HG02973 (cell line): ENCODE results near the gene ANGPTL4.
"Not testable (repeated sequence)": the region's sequence is repeated elsewhere in the genome, so short reads cannot be mapped to it uniquely, and the experiment has no call there.

Experiments
- ATAC-seq: cut with Tn5 transposase; IDR thresholded peaks from one replicate; pipeline ENCODE4 v1.9.1; 2021; ENCODE audit warnings: moderate library complexity; ENCODE audit not compliant: unreplicated experiment

Gene ANGPTL4

GRCh38 chr19:8388612-8388958, 24.6 kb downstream of the ANGPTL4 start:
- ATAC-seq, result no peak

GRCh38 chr19:8389891-8390616, 26.1 kb downstream of the ANGPTL4 start, which contains the start of gene RAB11B:
TSS of gene RAB11B (plus strand) at chr19:8390360. CDS start at chr19:8390417, 57 bp downstream.
- ATAC-seq, result peak; percentile 89

- peak; percentile 30 for ATAC-seq
Observed at GRCh38 chr19:8390617-8390981, 26.6 kb downstream of the ANGPTL4 start.

- no peak for ATAC-seq
Observed at GRCh38 chr19:8391198-8392016, 27.5 kb downstream of the ANGPTL4 start.

DNA sequence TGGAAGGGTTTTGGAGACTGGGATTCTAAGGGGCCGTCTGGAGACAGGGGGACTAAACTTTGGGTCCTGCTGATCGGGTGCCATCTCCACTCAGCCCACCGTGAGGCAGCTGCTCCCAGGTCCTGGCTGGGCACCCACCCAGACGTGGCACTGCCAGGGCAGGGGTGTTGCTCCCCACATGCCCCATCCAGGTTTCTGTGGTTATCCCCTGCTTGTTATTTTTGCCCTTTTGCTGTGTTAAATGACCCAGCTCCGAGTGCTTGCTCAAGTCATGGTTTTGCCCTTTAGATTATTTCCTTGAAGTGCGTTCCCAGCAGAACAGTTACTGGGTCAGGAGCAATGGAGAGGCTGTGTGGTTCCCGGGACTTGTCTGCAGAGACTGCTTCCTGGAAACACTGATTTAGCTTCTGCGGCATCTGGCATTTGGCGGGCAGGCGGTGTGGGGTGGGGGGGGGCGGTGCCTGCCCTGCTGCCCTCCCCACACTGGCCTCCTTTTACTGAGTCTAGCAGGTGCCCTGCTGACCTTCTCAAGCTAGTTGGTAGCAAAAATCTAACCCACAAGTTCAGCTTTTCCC, 28.1 kb downstream of the ANGPTL4 start:
- ATAC-seq, result no peak

- ATAC-seq, result no peak
Observed at GRCh38 chr19:8393192-8393870, 29.4 kb downstream of the ANGPTL4 start.

- ATAC-seq, result no peak
Observed at GRCh38 chr19:8393871-8394250, 29.9 kb downstream of the ANGPTL4 start.

DNA sequence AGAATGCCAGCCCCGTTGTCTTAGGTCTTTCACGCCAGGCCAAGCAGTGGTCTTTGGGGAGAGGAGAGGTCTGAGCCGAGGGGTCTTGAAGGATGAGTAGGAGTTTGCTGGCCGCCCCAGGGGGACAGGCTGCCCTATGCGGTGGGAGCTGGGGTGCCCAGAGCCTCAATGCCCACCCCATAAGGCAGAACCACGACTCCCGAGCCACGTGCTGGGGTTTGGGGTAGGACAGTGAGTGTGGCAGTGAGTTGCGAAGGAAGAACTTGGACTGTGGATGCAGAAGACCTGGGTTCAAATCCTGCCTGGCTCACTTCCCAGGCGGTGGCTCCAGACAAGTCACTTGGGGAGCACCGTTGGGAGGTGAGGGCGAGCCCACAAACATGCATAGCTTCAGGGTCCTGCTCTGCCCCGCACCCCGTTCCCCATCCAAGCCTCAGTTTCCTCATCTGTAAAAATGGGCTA, 31.7 kb downstream of the ANGPTL4 start:
- no peak for ATAC-seq

DNA sequence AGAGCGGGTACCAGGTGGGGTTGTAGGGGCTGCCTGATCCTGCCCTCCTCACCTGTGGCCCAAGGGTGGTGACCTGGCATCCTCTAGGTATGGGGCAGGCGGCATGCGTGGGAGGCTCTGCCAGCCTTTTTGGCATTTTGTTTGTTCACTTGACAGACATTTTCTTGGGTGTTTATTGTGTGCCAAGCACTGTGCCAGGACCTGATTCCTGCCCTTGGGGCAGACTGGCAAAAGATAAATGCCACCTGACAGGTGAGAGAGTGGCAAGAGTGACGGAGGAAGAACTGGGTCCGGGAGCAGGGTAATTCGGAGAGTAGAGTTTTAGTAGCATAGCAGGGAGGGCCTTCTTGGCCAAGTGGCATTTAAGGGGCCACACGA, 32.2 kb downstream of the ANGPTL4 start:
- no peak for ATAC-seq

- ATAC-seq, result no peak
Observed at GRCh38 chr19:8396563-8397203, 32.7 kb downstream of the ANGPTL4 start.

GRCh38 chr19:8397271-8397670, 33.3 kb downstream of the ANGPTL4 start:
- ATAC-seq, result no peak

DNA sequence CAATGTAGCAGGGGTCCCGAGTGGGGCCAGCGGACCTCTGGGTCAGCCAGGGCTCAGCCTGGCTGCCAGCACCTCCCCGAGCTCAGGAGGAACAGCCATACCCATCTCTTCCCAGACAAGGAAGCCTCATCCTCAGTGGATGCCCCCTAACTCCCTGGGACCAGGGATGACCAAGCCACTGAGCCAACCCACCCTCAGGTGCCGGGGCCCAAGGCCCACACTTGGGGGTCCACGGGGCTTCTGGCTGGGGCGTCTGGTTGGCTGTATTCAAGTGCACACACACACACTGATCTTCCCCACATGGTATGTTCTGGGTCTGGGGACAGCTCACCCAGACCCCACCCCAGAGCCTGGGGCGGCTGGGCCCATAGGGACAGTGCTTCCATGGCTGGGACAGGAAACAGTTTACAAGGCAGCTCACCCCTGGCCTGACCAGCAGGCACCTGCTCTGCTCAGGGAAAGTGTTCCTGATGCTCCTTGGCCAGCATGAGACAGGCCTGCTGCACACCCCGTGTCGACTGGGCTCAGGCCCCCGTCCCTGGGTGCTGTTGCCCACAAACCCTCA, 33.9 kb downstream of the ANGPTL4 start:
- no peak for ATAC-seq

GRCh38 chr19:8398311-8398771, 34.4 kb downstream of the ANGPTL4 start:
- no peak for ATAC-seq

DNA sequence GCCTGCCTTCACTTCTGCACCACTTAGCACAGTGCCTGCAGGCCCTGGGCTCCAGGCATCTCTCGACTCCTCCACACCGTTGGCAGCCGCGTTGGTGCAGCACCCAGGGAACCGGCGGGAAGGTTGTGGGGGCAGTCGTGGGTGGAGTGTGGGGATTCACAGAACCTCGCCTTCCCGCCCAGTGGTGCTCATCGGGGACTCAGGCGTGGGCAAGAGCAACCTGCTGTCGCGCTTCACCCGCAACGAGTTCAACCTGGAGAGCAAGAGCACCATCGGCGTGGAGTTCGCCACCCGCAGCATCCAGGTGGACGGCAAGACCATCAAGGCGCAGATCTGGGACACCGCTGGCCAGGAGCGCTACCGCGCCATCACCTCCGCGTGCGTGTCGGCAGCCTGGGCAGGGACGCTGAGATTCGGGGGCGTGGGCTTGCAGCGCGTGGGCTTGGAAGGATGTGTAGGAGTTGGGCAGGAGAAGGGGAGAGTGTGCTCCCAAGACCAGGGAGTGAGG, 35.8 kb downstream of the ANGPTL4 start:
- no peak for ATAC-seq

- no peak for ATAC-seq
Observed at GRCh38 chr19:8401981-8402411, 38.0 kb downstream of the ANGPTL4 start.

DNA sequence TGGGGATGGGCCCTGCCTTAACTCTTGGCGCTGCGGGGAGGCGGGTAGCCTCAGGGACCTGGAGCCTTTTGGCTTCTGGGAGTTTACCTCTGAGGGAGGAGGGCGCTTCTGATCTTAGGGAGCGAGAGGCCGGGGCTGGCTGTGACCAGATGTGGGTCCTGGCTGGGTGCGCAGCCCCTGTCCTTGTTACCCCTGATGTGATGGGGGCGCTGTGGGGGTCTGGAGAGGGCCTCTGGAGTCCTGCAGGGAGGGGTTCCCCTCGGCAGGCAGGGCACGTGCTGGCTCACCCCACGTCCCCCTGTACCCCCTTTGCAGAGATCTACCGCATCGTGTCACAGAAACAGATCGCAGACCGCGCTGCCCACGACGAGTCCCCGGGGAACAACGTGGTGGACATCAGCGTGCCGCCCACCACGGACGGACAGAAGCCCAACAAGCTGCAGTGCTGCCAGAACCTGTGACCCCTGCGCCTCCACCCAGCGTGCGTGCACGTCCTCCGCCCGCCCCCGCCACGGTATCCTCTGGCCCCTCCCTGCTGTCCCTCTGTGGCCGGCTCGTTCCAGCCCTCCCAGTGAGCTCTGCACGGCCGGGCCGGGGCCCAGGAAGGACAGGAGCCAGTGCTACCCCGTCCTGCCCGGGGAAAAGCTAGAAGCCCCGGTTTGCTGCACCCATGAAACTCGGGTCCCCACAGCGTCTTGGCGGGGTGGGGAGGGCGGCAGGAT, 39.3 kb downstream of the ANGPTL4 start:
- ATAC-seq, result no peak

GRCh38 chr19:8403820-8404109, 39.8 kb downstream of the ANGPTL4 start:
- no peak for ATAC-seq

- no peak for ATAC-seq
Observed at GRCh38 chr19:8404391-8405151, 40.6 kb downstream of the ANGPTL4 start.

GRCh38 chr19:8410718-8411117, 46.8 kb downstream of the ANGPTL4 start:
- ATAC-seq, result not testable (repeated sequence)
